Mesenchymal stem cell (in vitro differentiated cells and primary cell): ENCODE measurements around the gene GOSR1.

Experiments used
- DNase-seq: peaks from one replicate; pipeline ENCODE4 v3.0.0-alpha.2; 2013
- H2AFZ ChIP-seq: one replicate; pipeline ENCODE4 v1.6.1; 2013; ENCODE audit warnings: low read depth, mild to moderate bottlenecking, control low read depth, inconsistent platforms, low read length, moderate library complexity
- H2AK5ac ChIP-seq: 2 replicates; pipeline ENCODE4 v1.6.1; 2013; ENCODE audit warnings: low read length, moderate library complexity, mild to moderate bottlenecking, inconsistent platforms; ENCODE audit not compliant: severe bottlenecking
- H2BK120ac ChIP-seq: one replicate; pipeline ENCODE4 v1.6.1; 2013; ENCODE audit warnings: low read depth, mild to moderate bottlenecking, inconsistent platforms, low read length, moderate library complexity
- H2BK12ac ChIP-seq, 2 experiments: one replicate each; pipeline ENCODE4 v1.6.1; 2013; ENCODE audit warnings: inconsistent platforms in 2 of 2, low read length in 2 of 2, mild to moderate bottlenecking in 2 of 2, moderate library complexity in 2 of 2, control low read depth in 1 of 2
- H2BK15ac ChIP-seq: one replicate; pipeline ENCODE4 v1.6.1; 2013; ENCODE audit warnings: mild to moderate bottlenecking, low read depth, inconsistent platforms; ENCODE audit not compliant: poor library complexity, severe bottlenecking
- H2BK5ac ChIP-seq: 2 replicates; pipeline ENCODE4 v1.6.1; 2013; ENCODE audit warnings: low read depth, mild to moderate bottlenecking, low read length, control low read depth, inconsistent platforms; ENCODE audit not compliant: poor library complexity, severe bottlenecking
- H3K14ac ChIP-seq, 2 experiments: one replicate each; pipeline ENCODE4 v1.6.1; 2013; ENCODE audit warnings: inconsistent platforms in 2 of 2, low read length in 2 of 2, control low read depth in 1 of 2, mild to moderate bottlenecking in 1 of 2, moderate library complexity in 1 of 2
- H3K18ac ChIP-seq, 2 experiments: one replicate each; pipeline ENCODE4 v1.6.1; 2013; ENCODE audit warnings: inconsistent platforms in 2 of 2, low read length in 2 of 2, control low read depth in 1 of 2, low read depth in 1 of 2, mild to moderate bottlenecking in 1 of 2
- H3K23ac ChIP-seq, 2 experiments: one replicate each; pipeline ENCODE4 v1.6.1; 2013; ENCODE audit warnings: inconsistent platforms in 2 of 2, low read length in 2 of 2, mild to moderate bottlenecking in 2 of 2, moderate library complexity in 2 of 2, control low read depth in 1 of 2
- H3K27ac ChIP-seq: 2 replicates; pipeline ENCODE4 v1.5.1; 2013; ENCODE audit warnings: mild to moderate bottlenecking, moderate library complexity, low read length, control low read depth, inconsistent platforms; ENCODE audit not compliant: poor library complexity, severe bottlenecking
- H3K27me3 ChIP-seq, 2 experiments: 2 replicates each; pipeline versions ENCODE4 v1.6.1 to v1.7.0; 2013; ENCODE audit warnings: low read length in 2 of 2, mild to moderate bottlenecking in 2 of 2, moderate library complexity in 2 of 2, control low read depth in 1 of 2, inconsistent platforms in 1 of 2; ENCODE audit not compliant: control insufficient read depth in 1 of 2, insufficient read depth in 1 of 2
- H3K36me3 ChIP-seq, 2 experiments: 2 replicates each; pipeline versions ENCODE4 v1.6.1 to v1.7.0; 2013; ENCODE audit warnings: low read length in 2 of 2, control low read depth in 1 of 2, inconsistent platforms in 1 of 2, low read depth in 1 of 2, mild to moderate bottlenecking in 1 of 2; ENCODE audit not compliant: insufficient read depth in 2 of 2, control insufficient read depth in 1 of 2
- H3K4ac ChIP-seq, 2 experiments: one replicate each; pipeline ENCODE4 v1.6.1; 2013; ENCODE audit warnings: inconsistent platforms in 2 of 2, low read length in 2 of 2, mild to moderate bottlenecking in 2 of 2, moderate library complexity in 2 of 2, control low read depth in 1 of 2, low read depth in 1 of 2
- H3K4me1 ChIP-seq: 2 replicates; pipeline ENCODE4 v1.6.1; 2013; ENCODE audit warnings: low read depth, low read length, control low read depth; ENCODE audit not compliant: control insufficient read depth, insufficient read depth
- H3K4me2 ChIP-seq: 2 replicates; pipeline ENCODE4 v1.6.1; 2013; ENCODE audit warnings: low read length, mild to moderate bottlenecking, inconsistent platforms; ENCODE audit not compliant: poor library complexity, severe bottlenecking
- H3K4me3 ChIP-seq, 2 experiments: 2 replicates each; pipeline versions ENCODE4 v1.5.1 to v1.7.0; 2013; ENCODE audit warnings: low read length in 2 of 2, mild to moderate bottlenecking in 2 of 2, control low read depth in 1 of 2, low read depth in 1 of 2; ENCODE audit not compliant: insufficient read depth in 1 of 2
- H3K79me1 ChIP-seq: replicated peaks from 2 replicates; pipeline ENCODE4 v1.6.1; 2013; ENCODE audit warnings: mild to moderate bottlenecking, control low read depth, low read length, inconsistent platforms; ENCODE audit not compliant: poor library complexity, severe bottlenecking
- H3K9ac ChIP-seq: 2 replicates; pipeline ENCODE4 v1.7.0; 2013; ENCODE audit warnings: mild to moderate bottlenecking, low read length, moderate library complexity
- H3K9me3 ChIP-seq: 2 replicates; pipeline ENCODE4 v1.7.0; 2013; ENCODE audit warnings: mild to moderate bottlenecking, low read length; ENCODE audit not compliant: control insufficient read depth
- H4K8ac ChIP-seq: one replicate; pipeline ENCODE4 v1.6.1; 2013; ENCODE audit warnings: inconsistent platforms, mild to moderate bottlenecking, low read length, moderate library complexity
- H4K91ac ChIP-seq: one replicate; pipeline ENCODE4 v1.6.1; 2013; ENCODE audit warnings: mild to moderate bottlenecking, low read length, inconsistent platforms
- WGBS: methylation state at CpG from one replicate; pipeline ENCODE4 v1.1.7; 2013; ENCODE audit warnings: mixed read lengths; 5-methylcytosine and 5-hydroxymethylcytosine counted together

Gene GOSR1

DNA sequence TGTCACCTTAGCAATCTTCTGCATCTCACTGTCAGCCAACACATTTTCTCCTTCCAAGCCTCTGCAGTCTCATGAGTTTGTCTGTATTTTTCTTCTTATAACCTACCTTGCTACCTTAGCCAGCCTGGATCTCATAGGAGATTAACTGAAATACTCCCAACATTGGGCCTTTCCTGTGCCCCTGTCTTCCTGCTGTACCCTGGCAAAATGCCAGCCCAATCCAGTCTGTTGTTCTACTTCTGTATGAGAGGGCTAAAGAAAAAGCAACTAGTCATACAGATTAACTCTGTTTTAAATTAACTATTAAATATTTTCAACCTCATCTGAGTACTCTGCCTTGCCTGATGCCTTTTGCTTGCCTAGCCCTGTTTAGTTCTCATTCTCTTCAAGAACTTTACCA is 18.4 kb downstream of the GOSR1 start:
- H4K91ac ChIP-seq = no peak overlapping the region
- H2BK5ac ChIP-seq = no peak overlapping the region
- H4K8ac ChIP-seq = no peak overlapping the region
- H3K4me1 ChIP-seq = no peaks in the 10 kb centered on the region
- H2AK5ac ChIP-seq = no peak overlapping the region
- no peak overlapping the region for H2BK12ac ChIP-seq
- no peak overlapping the region for H3K4ac ChIP-seq
- no peak overlapping the region for H3K23ac ChIP-seq
- no peak overlapping the region for H2BK15ac ChIP-seq
- no peak overlapping the region for H3K14ac ChIP-seq
- DNase-seq = no peak
- no peak overlapping the region for H3K4me3 ChIP-seq
- no peaks in the 10 kb centered on the region for H3K9me3 ChIP-seq
- no peaks in the 10 kb centered on the region for H3K27me3 ChIP-seq
- no peak overlapping the region for H2BK120ac ChIP-seq
- no peak overlapping the region for H3K9ac ChIP-seq
- no peak overlapping the region for H3K4me2 ChIP-seq
- H3K79me1 ChIP-seq = peaks cover 10% of the 10 kb centered on the region
- H2AFZ ChIP-seq = no peak overlapping the region
- no peak overlapping the region for H3K18ac ChIP-seq
- no peak overlapping the region for H3K27ac ChIP-seq
- H3K36me3 ChIP-seq = peaks cover 13 to 97% of the 10 kb centered on the region in 2 experiments

- no peak overlapping the region for H3K9ac ChIP-seq
- no peak overlapping the region for H2BK5ac ChIP-seq
- H2BK15ac ChIP-seq = no peak overlapping the region
- DNase-seq = peak; percentile 28
- no peak overlapping the region for H3K4ac ChIP-seq
- WGBS = 67% methylated on average over 4 of the region's 4 CpGs
- H3K27me3 ChIP-seq = no peaks in the 10 kb centered on the region
- H3K23ac ChIP-seq = no peak overlapping the region
- no peak overlapping the region for H3K4me2 ChIP-seq
- H2BK12ac ChIP-seq = no peak overlapping the region
- H2AK5ac ChIP-seq = no peak overlapping the region
- no peak overlapping the region for H4K8ac ChIP-seq
- H2AFZ ChIP-seq = no peak overlapping the region
- H3K18ac ChIP-seq = no peak overlapping the region
- H2BK120ac ChIP-seq = no peak overlapping the region
- H3K9me3 ChIP-seq = no peaks in the 10 kb centered on the region
- no peak overlapping the region for H3K14ac ChIP-seq
- H3K4me3 ChIP-seq = no peak overlapping the region
- peaks cover 23% of the 10 kb centered on the region for H3K79me1 ChIP-seq
- peaks cover 19 to 93% of the 10 kb centered on the region in 2 experiments for H3K36me3 ChIP-seq
- H3K27ac ChIP-seq = peak overlapping the region; percentile 51
- H4K91ac ChIP-seq = no peak overlapping the region
- H3K4me1 ChIP-seq = no peaks in the 10 kb centered on the region
Measured at GRCh38 chr17:30503558-30503957, 26.4 kb downstream of the GOSR1 start.

DNA sequence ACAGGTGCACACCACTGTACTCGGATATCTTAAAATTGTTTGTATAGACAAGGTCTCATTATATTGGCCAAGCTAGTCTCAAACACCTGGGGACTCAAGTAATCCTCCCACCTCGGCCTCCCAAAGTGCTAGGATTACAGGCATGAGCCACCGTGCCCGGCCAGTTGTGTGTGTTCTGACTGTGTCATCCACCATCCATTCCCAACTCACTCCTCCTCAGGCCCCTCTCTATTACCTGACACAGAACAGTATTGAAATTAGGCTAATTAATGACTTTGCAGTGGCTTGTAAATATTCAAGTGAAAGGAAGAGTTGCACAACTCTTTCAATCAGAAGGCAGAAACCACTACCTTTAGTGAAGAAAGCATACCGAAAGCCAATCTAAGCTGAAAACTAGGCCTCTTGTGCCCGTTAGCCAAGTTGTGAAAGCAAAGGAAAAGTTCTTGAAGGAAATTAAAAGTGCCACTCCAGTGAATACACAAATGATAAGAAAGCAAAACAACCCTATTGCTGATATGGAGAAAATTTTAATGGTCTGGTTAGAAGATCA is 28.7 kb downstream of the GOSR1 start:
- Histone ChIP-seq H3K36me3 (peaks cover 19 to 82% of the 10 kb centered on the region in 2 experiments), H3K14ac (no peak overlapping the region), H2BK15ac (no peak overlapping the region), H2BK120ac (no peak overlapping the region), H3K9ac (no peak overlapping the region), H3K79me1 (peaks cover 24% of the 10 kb centered on the region), H3K18ac (no peak overlapping the region), H2AK5ac (no peak overlapping the region), H3K4me3 (no peak overlapping the region), H4K8ac (no peak overlapping the region), H2AFZ (no peak overlapping the region), H3K27ac (no peak overlapping the region), H3K4ac (no peak overlapping the region), H2BK12ac (no peak overlapping the region), H3K4me2 (no peak overlapping the region), H3K27me3 (no peaks in the 10 kb centered on the region), H2BK5ac (no peak overlapping the region), H4K91ac (no peak overlapping the region), H3K23ac (no peak overlapping the region), H3K9me3 (no peaks in the 10 kb centered on the region), H3K4me1 (no peaks in the 10 kb centered on the region)
- 98% methylated on average over 6 of the region's 6 CpGs for WGBS
- no peak for DNase-seq

GRCh38 chr17:30506481-30506880 is 29.3 kb downstream of the GOSR1 start:
- H2BK5ac ChIP-seq = no peak overlapping the region
- H3K4me3 ChIP-seq = no peak overlapping the region
- H3K4me2 ChIP-seq = no peak overlapping the region
- H2BK120ac ChIP-seq = no peak overlapping the region
- no peak overlapping the region for H2BK15ac ChIP-seq
- H4K8ac ChIP-seq = no peak overlapping the region
- H4K91ac ChIP-seq = no peak overlapping the region
- H3K27ac ChIP-seq = no peak overlapping the region
- no peak for DNase-seq
- peaks cover 21% of the 10 kb centered on the region for H3K79me1 ChIP-seq
- H3K36me3 ChIP-seq = peaks cover 18 to 82% of the 10 kb centered on the region in 2 experiments
- H3K14ac ChIP-seq = no peak overlapping the region
- H3K9me3 ChIP-seq = no peaks in the 10 kb centered on the region
- no peak overlapping the region for H2AFZ ChIP-seq
- 100% methylated on average over 1 of the region's 1 CpG for whole genome bisulfite sequencing
- H3K4ac ChIP-seq = no peak overlapping the region
- H3K9ac ChIP-seq = no peak overlapping the region
- H2AK5ac ChIP-seq = no peak overlapping the region
- H2BK12ac ChIP-seq = no peak overlapping the region
- H3K18ac ChIP-seq = no peak overlapping the region
- no peak overlapping the region for H3K23ac ChIP-seq
- H3K27me3 ChIP-seq = no peaks in the 10 kb centered on the region
- H3K4me1 ChIP-seq = no peaks in the 10 kb centered on the region
